ENCODE data around the gene TBC1D20. TPM values are rescaled to one million over a fixed set of nuclear protein-coding genes. Genes with fewer than 3 reads are reported as not detected.

TBC1D20 gene
- total and polyA plus RNA-seq, 2 donors (not counting 1 experiment from before 2014, with no cell fraction given): 33.9 to 38.3 TPM

- Histone ChIP-seq H3K27me3 (ENCODE audit: control insufficient read depth, insufficient read depth, low read length) (no peaks in the 10 kb centered on the region), H3K4me3 (replicated peaks in 1 of 4; ENCODE audit: control extremely low read depth in 1 of 4, insufficient read depth in 1 of 4, low read depth in 3 of 4, low read length in 4 of 4) (no peak overlapping the region), H2AFZ (ENCODE audit: low read length) (no peak overlapping the region), H3K27ac (ENCODE audit: insufficient read depth, low read length) (no peak overlapping the region), H3K9ac (ENCODE audit: insufficient read depth, low read length) (no peak overlapping the region), H3K4me1 (ENCODE audit: control insufficient read depth, extremely low read depth, insufficient read depth, low read length) (peaks cover 5% of the 10 kb centered on the region), H3K79me2 (ENCODE audit: control insufficient read depth, insufficient read depth, low read length) (peaks cover 4% of the 10 kb centered on the region), H4K20me1 (ENCODE audit: control insufficient read depth, extremely low read depth, insufficient read depth, low read length) (no peaks in the 10 kb centered on the region), H3K36me3 (ENCODE audit: control insufficient read depth, insufficient read depth, low read length) (no peaks in the 10 kb centered on the region), H3K9me3 (ENCODE audit: control insufficient read depth, insufficient read depth, low read depth, low read length) (no peaks in the 10 kb centered on the region), H3K4me2 (ENCODE audit: extremely low read depth, insufficient read depth, low read length) (no peak overlapping the region)
- TF ChIP-seq EZH2 (IDR thresholded peaks at IDR 0.05; ENCODE audit: low read length, missing control alignments): no peak
- TF ChIP-seq, protein P1, sequence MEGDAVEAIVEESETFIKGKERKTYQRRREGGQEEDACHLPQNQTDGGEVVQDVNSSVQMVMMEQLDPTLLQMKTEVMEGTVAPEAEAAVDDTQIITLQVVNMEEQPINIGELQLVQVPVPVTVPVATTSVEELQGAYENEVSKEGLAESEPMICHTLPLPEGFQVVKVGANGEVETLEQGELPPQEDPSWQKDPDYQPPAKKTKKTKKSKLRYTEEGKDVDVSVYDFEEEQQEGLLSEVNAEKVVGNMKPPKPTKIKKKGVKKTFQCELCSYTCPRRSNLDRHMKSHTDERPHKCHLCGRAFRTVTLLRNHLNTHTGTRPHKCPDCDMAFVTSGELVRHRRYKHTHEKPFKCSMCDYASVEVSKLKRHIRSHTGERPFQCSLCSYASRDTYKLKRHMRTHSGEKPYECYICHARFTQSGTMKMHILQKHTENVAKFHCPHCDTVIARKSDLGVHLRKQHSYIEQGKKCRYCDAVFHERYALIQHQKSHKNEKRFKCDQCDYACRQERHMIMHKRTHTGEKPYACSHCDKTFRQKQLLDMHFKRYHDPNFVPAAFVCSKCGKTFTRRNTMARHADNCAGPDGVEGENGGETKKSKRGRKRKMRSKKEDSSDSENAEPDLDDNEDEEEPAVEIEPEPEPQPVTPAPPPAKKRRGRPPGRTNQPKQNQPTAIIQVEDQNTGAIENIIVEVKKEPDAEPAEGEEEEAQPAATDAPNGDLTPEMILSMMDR (conservative IDR thresholded peaks at IDR 0.05 in 1 of 2, IDR thresholded peaks at IDR 0.05 in 1 of 2; ENCODE audit: low read depth in 1 of 2, low read length in 2 of 2): no peak
- DNase-seq (ENCODE audit: low read depth in 2 of 2): no peak
Observed at GRCh38 chr20:403582-403957, 58.8 kb downstream of the TBC1D20 start.

DNA sequence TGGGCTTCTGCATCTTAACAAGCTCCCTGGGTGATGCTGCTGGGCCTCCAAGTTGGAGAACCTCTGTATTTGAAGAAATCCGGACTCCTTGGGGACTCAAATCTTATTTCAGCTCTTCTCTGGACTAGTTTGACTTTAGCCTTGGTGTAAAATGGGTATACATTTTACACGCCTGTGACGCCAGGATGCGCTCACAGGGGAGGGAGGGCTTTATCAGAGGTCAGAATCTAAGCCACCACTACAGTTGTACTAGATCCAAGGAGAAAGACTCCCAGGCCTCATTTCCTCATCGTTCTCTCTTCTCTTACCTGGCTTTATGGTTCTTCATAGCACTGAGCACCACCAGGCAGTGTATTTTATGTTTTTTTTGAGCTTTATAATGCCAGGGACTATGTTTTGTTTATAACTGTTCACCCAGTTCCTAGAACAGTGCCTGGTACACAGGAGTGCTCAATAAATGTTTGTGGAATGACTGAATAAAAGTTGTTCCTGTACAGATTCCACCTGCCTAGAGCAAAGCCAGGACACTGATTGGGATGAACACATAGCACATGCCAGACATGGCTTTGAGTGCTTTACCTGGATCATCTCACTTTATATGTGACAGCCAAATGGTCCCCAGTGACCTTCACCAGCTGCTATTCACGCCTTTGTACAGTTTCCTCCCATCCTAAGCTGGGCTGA lies 59.3 kb downstream of the TBC1D20 start:
- no peak for TF ChIP-seq EZH2 (IDR thresholded peaks at IDR 0.05; ENCODE audit: low read length, missing control alignments)
- TF ChIP-seq, protein P1 (conservative IDR thresholded peaks at IDR 0.05 in 1 of 2, IDR thresholded peaks at IDR 0.05 in 1 of 2; ENCODE audit: low read depth in 1 of 2, low read length in 2 of 2): no peak

DNA sequence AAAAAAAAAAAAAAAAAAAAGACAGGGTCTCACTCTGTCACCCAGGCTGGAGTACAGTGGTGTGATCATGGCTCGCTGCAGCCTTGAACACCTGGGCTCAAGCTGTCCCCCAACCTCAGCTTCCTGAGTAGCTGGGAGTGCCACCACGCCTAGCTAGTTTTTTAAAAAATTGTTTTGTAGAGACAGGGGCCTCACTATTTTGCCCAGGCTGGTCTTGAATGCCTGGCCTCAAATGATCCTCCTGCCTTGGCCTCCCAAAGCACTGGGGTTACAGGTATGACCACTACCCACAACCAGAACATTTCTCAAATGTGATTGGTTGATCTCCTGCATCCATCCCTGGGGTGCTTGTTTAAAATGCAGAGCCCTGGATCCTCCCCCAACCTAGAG lies 59.8 kb downstream of the TBC1D20 start:
- Histone ChIP-seq H3K79me2 (ENCODE audit: control insufficient read depth, insufficient read depth, low read length) (no peaks in the 10 kb centered on the region), H2AFZ (ENCODE audit: low read length) (no peak overlapping the region), H3K9me3 (ENCODE audit: control insufficient read depth, insufficient read depth, low read depth, low read length) (no peaks in the 10 kb centered on the region), H3K27ac (ENCODE audit: insufficient read depth, low read length) (no peak overlapping the region), H3K4me3 (replicated peaks in 1 of 4; ENCODE audit: control extremely low read depth in 1 of 4, insufficient read depth in 1 of 4, low read depth in 3 of 4, low read length in 4 of 4) (no peak overlapping the region), H3K4me2 (ENCODE audit: extremely low read depth, insufficient read depth, low read length) (no peak overlapping the region), H3K27me3 (ENCODE audit: control insufficient read depth, insufficient read depth, low read length) (no peaks in the 10 kb centered on the region), H4K20me1 (ENCODE audit: control insufficient read depth, extremely low read depth, insufficient read depth, low read length) (no peaks in the 10 kb centered on the region), H3K9ac (ENCODE audit: insufficient read depth, low read length) (no peak overlapping the region), H3K36me3 (ENCODE audit: control insufficient read depth, insufficient read depth, low read length) (no peaks in the 10 kb centered on the region), H3K4me1 (ENCODE audit: control insufficient read depth, extremely low read depth, insufficient read depth, low read length) (peaks cover 4% of the 10 kb centered on the region)
- TF ChIP-seq, protein P1 (conservative IDR thresholded peaks at IDR 0.05 in 1 of 2, IDR thresholded peaks at IDR 0.05 in 1 of 2; ENCODE audit: low read depth in 1 of 2, low read length in 2 of 2): no peak
- no peak for TF ChIP-seq EZH2 (IDR thresholded peaks at IDR 0.05; ENCODE audit: low read length, missing control alignments)
- no peak for DNase-seq (ENCODE audit: low read depth in 2 of 2)

More for the DNA sequence above, 59.3 kb downstream of the TBC1D20 start:
- no peak for DNase-seq (ENCODE audit: low read depth in 2 of 2)
- Histone ChIP-seq H3K4me1 (ENCODE audit: control insufficient read depth, extremely low read depth, insufficient read depth, low read length) (peaks cover 5% of the 10 kb centered on the region), H3K27me3 (ENCODE audit: control insufficient read depth, insufficient read depth, low read length) (no peaks in the 10 kb centered on the region), H3K79me2 (ENCODE audit: control insufficient read depth, insufficient read depth, low read length) (no peaks in the 10 kb centered on the region), H4K20me1 (ENCODE audit: control insufficient read depth, extremely low read depth, insufficient read depth, low read length) (no peaks in the 10 kb centered on the region), H3K27ac (ENCODE audit: insufficient read depth, low read length) (no peak overlapping the region), H3K4me2 (ENCODE audit: extremely low read depth, insufficient read depth, low read length) (no peak overlapping the region), H3K9me3 (ENCODE audit: control insufficient read depth, insufficient read depth, low read depth, low read length) (no peaks in the 10 kb centered on the region), H3K36me3 (ENCODE audit: control insufficient read depth, insufficient read depth, low read length) (no peaks in the 10 kb centered on the region), H3K9ac (ENCODE audit: insufficient read depth, low read length) (no peak overlapping the region), H2AFZ (ENCODE audit: low read length) (no peak overlapping the region), H3K4me3 (replicated peaks in 1 of 4; ENCODE audit: control extremely low read depth in 1 of 4, insufficient read depth in 1 of 4, low read depth in 3 of 4, low read length in 4 of 4) (no peak overlapping the region)
